Hematopoietic multipotent progenitor cell treated with erythropoietin and hydrocortisone succinate and interleukin-3 and kit ligand, for 4 days (in vitro differentiated cells): ENCODE data around the gene LRTM1.

ENCODE experiments used
- DNase-seq: peaks from one replicate; pipeline ENCODE4 v3.0.0-alpha.2; 2015

Gene LRTM1

DNA sequence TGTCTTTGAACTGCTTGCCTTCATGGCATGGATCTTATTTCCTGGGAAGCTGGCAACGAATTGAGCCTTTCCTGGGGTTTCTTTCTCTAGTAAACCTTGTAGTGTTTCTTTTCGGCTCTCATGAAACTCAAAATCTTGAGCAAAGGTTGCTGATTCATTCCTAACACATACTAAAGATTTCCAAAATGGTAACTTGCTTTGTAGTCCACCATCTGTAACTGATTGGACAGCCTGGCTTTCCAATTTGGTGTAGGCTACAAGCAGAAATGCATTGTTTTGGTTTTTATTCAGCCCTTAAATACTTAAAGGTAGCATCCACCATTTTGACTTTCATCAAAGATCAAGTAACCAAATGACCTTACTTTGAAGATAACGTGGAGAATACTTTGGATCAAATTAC lies 38.1 kb downstream of the LRTM1 start:
- no peak for DNase-seq

DNA sequence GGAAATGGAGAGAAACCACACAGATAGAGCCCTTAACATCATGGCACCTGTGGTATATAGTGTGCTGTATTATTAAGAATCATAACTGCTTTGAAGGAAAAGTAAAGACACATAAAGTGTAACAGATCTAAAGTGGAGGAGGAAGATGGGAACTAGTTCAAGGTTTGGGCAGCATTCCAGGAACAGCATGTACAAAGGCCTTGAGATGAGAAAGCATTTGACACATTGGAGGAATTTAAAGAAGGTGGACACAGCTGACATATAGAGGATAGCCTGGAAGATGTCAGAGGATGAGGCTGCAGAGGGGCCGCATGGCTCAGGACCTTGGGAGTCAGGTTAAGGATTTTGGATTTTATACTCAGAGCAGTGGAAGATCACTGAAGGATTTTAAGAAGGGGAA lies 39.0 kb downstream of the LRTM1 start:
- no peak for DNase-seq

DNA sequence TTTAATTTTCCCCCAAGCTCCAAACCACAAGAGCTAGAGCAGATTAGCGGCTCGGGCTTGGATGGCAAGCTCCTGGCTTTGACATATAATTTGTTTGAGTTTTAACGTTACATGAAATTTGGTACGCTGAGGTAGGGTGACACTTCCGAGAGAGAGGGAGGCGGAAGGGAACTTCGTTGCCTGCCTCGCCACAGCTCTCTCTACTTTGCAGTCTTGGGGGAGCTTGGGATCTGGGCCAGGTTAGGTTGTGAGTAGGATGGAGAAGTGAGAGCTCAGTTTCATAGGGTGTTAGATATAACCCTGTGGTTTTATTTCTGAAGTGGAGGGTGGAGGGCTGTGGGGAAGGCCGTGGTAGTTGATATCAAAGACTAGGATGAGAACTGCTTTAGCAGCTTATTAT lies 39.7 kb downstream of the LRTM1 start:
- no peak for DNase-seq

DNA sequence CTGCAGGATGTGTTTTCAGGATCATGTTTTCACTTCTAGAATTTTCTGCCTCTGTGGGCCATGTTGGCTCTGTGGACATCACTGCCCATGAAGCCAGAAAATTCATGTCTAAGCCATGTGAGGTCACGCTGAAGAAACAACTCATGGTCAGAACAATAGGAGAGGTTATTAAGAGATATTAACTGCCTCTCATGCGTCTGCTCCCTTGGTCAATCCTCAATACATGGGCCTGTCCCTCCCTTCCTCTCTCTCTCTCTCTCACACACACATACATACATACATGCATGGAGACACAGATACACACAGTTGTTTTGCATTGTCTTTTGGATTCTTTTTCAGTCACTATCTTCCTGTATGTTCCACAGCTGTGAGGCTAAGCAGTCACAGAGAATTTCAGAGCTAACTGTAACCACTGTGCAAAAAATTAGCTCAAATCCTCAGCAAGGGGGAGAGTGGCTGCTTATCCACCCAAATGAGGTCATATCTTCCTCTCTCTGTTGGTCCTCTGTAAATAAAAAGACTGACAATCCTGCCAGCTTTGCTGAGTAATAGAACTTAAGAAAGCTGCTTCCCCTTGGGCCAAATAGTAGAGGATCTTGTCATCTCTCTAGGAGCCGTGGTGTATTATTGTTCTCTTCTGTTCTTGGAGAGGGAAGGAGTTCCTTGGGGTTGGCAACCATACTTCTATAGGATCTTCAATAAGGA lies 45.6 kb downstream of the LRTM1 start:
- peak; percentile 33 for DNase-seq

DNA sequence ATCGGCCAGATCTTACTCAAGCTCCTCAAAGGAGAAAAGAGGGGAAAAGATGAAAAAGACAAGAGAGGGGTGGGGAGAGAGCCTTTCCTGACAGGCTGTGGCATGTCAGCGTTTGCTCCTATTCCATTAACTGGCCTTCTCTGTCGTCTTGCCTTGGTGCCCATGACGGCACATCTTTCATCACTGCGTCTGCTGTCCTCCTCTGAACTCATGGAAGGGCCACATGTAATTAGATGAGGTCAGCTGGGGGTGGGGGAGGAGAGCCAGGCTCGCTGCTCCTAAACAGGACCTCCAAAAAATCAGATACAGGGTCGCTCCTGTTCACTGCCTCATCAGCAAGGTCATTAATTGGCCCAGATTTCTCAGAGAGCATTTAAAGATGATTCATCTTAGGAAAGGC lies 49.7 kb downstream of the LRTM1 start:
- DNase-seq = no peak

DNA sequence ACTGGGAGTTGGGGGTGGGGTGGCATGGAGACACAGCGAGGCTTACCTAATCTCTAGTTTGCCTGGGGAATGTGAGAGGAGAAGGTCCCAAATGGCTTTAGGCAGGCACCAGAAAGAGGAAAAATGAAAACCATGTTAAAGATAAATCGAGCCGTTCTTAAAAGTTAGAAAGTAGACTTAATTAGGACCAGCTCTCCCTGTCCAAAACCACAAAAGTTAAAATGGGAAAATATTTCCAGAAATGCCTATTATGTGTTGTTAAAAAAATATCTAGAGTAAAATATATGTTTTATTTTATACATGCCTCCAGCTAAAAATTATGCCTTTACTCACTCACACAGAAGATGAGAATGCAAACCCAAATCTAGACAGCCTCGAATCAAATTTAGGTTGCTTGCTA lies 50.1 kb downstream of the LRTM1 start:
- no peak for DNase-seq

DNA sequence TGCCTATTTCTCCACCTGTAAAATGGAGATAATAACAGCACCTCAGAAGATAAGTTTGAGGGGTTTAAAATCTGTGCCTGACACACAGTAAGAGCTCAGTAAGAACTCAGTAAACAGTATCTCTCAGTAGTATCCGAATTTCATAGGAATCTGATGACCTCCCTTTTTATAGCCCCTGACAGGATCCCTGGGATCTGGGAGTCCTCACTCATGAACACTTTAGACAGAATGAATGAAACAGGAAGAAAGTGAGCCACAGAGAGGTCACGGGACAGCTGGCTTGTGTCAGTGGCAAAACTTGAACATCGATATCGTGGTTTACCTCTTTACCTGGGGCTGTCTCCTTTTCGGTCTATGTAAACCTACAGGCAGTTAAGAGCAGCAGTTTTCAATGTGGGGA lies 51.2 kb downstream of the LRTM1 start:
- DNase-seq = no peak

DNA sequence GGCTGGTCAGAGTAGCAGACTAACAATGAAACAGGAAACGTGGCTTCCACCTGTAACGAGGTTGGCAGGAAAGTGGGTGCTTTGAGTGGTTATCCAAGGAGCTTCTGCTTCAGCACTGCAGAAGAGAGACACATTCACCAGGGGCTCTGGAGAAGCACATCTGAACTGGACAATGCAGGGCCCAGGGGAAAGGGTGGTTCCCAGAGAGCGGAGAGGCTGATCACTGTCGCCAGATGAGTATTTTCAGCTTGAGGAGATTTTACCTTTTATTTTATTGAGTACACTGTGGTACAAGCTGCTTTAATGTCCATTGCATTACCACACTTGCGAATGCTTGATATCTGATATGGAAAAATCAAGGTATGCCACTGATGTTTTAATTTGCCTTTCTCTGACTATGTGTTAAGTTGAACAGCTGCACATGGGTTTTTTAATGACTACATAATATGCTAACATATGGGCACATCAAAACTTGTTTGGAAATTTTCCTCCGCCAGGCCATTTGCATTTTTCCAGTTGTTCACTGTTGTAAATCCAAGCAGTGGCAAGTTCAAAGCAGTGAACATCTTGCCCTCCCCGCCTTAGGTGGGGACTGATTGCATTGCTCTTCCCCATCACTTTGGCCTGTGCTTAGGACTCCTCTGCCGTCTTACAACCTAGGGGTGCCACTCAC lies 52.1 kb downstream of the LRTM1 start:
- DNase-seq = no peak

DNA sequence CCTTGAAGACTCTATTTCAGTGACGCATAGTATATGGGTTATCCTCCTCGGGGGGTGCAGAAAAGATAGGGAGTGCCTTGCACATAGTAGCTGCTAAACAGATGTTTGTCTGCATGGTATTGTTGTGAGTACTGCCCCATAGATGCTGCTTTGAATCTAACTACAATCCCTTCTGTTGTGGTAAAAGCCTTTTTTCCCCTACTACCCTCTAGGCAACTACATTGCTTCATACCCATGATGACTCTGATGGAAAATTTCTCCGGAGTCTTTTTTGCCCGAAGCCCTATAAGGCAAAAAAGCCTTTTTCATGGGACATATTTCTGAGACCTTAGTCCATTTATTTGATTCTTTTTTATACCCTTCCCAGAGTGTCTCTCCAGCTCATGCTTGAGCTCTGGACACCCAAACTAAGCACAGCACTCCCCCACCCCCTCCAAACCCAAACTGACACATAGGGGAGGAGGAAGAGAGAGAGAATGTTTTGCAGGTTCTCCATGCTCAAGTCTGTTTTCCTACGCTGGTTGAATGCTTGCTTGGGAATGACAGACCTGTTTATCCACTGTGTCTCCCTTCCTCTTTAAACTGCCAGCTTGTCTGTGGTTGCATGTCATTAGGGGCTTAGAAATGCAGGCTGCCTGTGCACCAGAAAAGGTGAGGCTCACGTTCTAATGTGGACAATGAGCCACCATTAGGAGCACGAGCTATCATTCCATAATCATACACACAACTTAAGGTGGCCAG lies 52.9 kb downstream of the LRTM1 start:
- no peak for DNase-seq

DNA sequence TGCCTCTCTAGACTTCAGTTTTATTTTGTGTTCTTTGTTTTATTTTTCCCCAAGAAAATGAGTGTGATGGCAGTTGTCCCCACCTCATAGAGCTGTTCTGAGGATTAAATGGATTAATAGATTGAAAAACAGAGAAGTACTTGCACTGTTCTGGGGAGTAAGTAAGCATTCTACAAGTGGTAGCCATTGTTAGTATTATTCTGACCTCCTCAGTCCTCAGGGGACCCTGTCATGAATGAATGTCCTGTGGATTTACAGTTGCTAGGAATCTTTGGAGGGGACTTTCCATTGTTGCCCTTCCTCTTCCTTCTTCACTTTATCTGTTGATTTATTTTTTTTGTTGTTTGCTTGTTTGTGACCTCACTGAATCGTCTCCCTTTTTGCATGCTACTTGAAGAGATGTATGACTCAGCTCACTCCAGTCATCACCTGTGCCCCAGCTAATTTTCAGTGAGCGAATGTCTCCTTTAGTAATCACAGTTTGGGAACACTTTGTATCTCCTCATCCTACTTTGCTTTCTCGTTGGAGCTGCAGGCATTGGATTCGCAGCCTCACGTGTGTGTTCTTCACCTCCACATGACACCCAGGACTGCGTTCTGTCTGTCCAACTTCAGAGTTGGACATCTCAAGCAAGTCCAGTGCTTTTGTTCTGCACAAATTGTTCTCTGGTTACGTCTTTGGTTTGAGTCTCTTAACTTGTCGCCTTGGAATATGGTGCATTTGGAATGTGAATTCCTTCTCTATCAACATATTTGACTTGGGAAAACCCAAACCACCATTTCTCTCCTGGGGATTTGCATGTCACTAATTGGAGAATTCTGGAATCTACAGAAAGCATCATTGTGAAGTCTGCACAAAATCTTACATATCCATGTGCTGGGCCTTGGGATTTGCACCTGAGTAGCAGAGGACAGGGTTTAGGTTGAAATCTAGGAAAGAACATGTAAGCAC lies 54.5 kb downstream of the LRTM1 start:
- DNase-seq = no peak

DNA sequence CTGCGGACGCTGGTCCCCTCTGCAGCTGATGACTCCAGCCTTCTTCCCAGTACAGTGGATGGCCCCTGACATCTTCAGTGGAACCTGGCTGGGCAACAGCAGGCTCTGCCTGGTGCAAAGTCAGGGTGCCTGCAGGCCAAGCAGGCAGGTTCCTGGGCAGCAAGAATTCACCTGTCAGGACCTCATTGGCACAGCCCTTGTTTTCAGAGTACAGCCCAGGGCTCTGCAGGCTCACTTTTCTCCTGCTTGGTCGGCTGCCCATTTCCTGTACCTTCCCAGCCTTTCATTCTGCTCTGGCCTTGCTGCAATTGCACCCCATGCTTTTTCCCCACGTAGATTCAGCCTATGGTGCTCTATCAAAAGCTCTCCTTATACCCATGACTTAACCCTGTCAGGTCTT lies 56.0 kb downstream of the LRTM1 start:
- DNase-seq = no peak

DNA sequence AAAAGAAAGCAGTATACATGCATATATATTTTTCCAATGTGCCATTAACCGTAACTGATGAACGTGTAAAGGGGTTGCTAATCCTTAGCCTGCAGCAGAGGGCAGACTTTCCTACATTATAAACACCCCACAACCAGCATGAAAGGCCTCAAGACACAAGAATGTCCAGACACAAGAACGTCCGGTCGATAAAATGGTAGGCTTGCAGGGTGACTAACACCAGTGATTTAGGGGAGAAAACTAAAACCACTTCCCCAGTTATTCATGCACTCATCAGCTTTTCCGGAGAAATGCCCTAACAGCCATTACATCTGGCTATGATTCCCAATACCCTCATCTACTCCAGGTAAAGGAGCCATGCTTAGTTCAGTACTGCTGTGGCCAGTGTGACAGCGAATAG lies 57.4 kb downstream of the LRTM1 start:
- DNase-seq = peak; percentile 73
